Heart left ventricle (tissue), 13 donors: ENCODE measurements around the gene TFF3.

ENCODE experiments used
- CTCF ChIP-seq, 12 donors: fragments of 200-600 bp; sonication (generic) in 4 of 12; IDR thresholded peaks; one replicate each; pipeline versions ENCODE4 v1.5.0 to v1.8.0; 2018 to 2022; ENCODE audit warnings: antibody characterized with exemption in 12 of 12, mild to moderate bottlenecking in 5 of 12
- POLR2A ChIP-seq, 2 donors: fragments of 450-650 bp; IDR thresholded peaks; one replicate each; pipeline ENCODE4 v1.6.1; 2017; ENCODE audit warnings: antibody characterized with exemption in 2 of 2, mild to moderate bottlenecking in 2 of 2, moderate library complexity in 2 of 2
- donor health status: ischemic (EF 13 %, LVEDD 7.1; RV severe dilation, severe dysfunction).
- donor health status: DM: no; HTN: yes; CAD: no.
- donor health status: DM: no; HTN: no; CAD: no.
- donor health status: ischemic (EF 25% LVEDD 6.9; RV normal size, moderate dysfunction).
- donor health status: ischemic (EF 25% LVEDD 5.7; RV mildly dilated, moderate dysfunction).
- donor health status: ischemic (EF 35%, LVEDD 5.7; RV mildly dilated, moderate dysfunction).
- donor health status: nonischemic (EF 11% LVEDD 7.7; RV severe dilation, severe dysfunction).
- donor health status: DM: yes; HTN: yes; CAD: no.
- donor health status: PGD.
- donor health status: ischemic (EF 29% LVEDD 5.4; RV normal size, mild dysfunction).
- donor health status: nonischemic (EF 23%, LVEDD 6.1; RV moderate dilation, normal function).

DNA sequence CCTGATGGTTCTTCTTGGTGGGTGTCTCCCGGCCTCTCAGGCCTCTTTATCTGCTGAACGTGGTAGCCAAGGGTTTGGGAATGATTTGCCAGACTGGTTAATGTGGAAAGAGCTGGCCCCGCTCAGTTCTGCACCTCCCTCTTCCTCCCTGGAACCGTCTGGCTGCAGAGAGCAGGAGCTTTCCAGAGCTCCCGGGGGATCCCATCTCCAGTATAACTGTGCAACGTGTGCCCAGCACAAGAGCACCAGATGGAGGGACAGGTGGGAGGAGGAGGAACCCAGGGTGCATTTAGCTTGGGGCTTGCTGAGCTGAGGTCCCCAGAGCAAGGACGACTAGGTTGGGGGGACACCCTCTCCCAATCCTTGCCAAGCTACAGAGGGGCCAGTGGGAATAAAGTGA lies 46.1 kb upstream of the TFF3 start:
- TF ChIP-seq CTCF (IDR thresholded peaks at IDR 0.05) = no peak
- no peak for TF ChIP-seq POLR2A (IDR thresholded peaks at IDR 0.05)
